Psoas muscle (tissue), 8 donors: ENCODE measurements around the gene NEK10. TPM values are rescaled to one million over a fixed set of nuclear protein-coding genes. Genes with fewer than 3 reads are reported as not detected.

ENCODE experiments used
- ATAC-seq, 4 donors: fragments of 200-7000 bp; cut with Tn5 transposase; one replicate each; pipeline ENCODE4 v1.9.1; 2020; ENCODE audit warnings: moderate library complexity in 3 of 4, mild to moderate bottlenecking in 2 of 4
- DNase-seq, 2 donors: peaks; one replicate each; pipeline ENCODE4 v3.0.0-alpha.2; 2020
- H3K27ac ChIP-seq: fragments of 200-600 bp; one replicate; pipeline ENCODE4 v1.8.0; 2022
- H3K27me3 ChIP-seq, 3 donors: fragments of 200-600 bp in 1 of 3; one replicate each; pipeline versions ENCODE4 v1.6.1 to v1.8.0; 2013 to 2022; ENCODE audit warnings: low read length in 2 of 3, mild to moderate bottlenecking in 2 of 3, moderate library complexity in 1 of 3; ENCODE audit not compliant: insufficient read depth in 3 of 3
- H3K36me3 ChIP-seq, 2 donors: fragments of 200-600 bp in 1 of 2; one replicate each; pipeline versions ENCODE4 v1.6.1 to v1.8.0; 2013 to 2022; ENCODE audit warnings: low read depth in 1 of 2, mild to moderate bottlenecking in 1 of 2, moderate library complexity in 1 of 2; ENCODE audit not compliant: insufficient read depth in 1 of 2
- H3K4me1 ChIP-seq: fragments of 200-600 bp; one replicate; pipeline ENCODE4 v1.8.0; 2022
- H3K4me3 ChIP-seq: fragments of 200-600 bp; one replicate; pipeline ENCODE4 v1.8.0; 2022; ENCODE audit warnings: mild to moderate bottlenecking
- H3K9me3 ChIP-seq: fragments of 200-600 bp; one replicate; pipeline ENCODE4 v1.8.0; 2022
- CTCF ChIP-seq: fragments of 200-600 bp; IDR thresholded peaks from one replicate; pipeline ENCODE4 v1.8.0; 2022; ENCODE audit warnings: antibody characterized with exemption
- WGBS, 3 donors: extraction: QIAGEN DNeasy Blood & Tissue Kit; methylation state at CpG; one replicate each; pipeline versions ENCODE4 v1.1.6 to v1.1.7; 2013; 5-methylcytosine and 5-hydroxymethylcytosine counted together
- intact Hi-C, 2 donors: fragments of 100-400 bp; cut with DNase I; formaldehyde crosslinking; loops; one replicate each; pipeline versions ENCODE4 v1.11.0 to v1.14.2; 2022
- polyA plus RNA-seq, 3 donors: library from polyadenylated mRNA; stranded (reverse); fragments of 200-250 nt; gene quantifications; one replicate each; pipeline ENCODE4 v1.2.3, GENCODE V29; 2013
- total RNA-seq, 4 donors: library from RNA; stranded (reverse); fragmentation: NEBNext Ultra II Directional in 2 of 4; extraction: Animal tissue kit (Norgen Biotek cat#: 25700) in 2 of 4; gene quantifications; one replicate each; pipeline versions ENCODE4 v1.2.1 to v1.2.4, GENCODE V29; 2021 to 2023
- donor health status: healthy with polysubstance abuse.
- donor health status: DM: no; HTN: no; CAD: no; lungs with moderate emphysema.
- donor health status: Bipolar disorder and iron deficiency.
- donor health status: healthy.
- donor health status: DM: yes; HTN: yes; CAD: no.
- donor health status: DM: no; HTN: no; CAD: no.
- donor health status: DM: no; HTN: no; CAD: no.
- donor health status: DM: yes; HTN: yes; CAD: no.

The NEK10 gene
- total and polyA plus RNA-seq, 7 donors, result 0.44 to 16.6 (median 5.0) TPM

GRCh38 chr3:27281671-27282150 is 87.5 kb downstream of the NEK10 start:
- 94 to 97% (median 94%) methylated on average over 2 of the region's 2 CpGs for WGBS, 3 donors

DNA sequence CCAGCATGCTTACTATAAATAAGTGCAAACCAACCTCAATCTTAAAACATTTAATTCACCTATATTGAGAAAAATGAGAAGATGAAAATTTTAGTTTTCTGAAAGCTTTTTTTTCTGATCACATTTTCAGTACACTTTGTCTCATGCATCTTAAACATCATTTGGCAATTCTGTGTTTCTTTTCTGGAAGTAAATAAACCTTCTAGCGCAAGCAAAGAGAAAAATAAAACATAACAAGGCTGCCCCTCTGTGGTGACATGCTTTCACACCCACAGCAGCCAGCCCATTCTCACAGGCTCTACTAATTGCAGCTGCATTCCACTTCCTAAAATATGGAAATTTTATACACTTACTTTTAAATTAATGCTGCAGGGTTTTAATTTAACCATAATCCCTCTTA is 90.1 kb downstream of the NEK10 start:
- no peaks in the 10 kb centered on the region for H3K27me3 ChIP-seq
- ATAC-seq (no peak), DNase-seq (no peak)
- no peaks in the 10 kb centered on the region for H3K9me3 ChIP-seq
- no peak overlapping the region for H3K27ac ChIP-seq
- H3K36me3 ChIP-seq, result peaks cover 0 to 2% of the 10 kb centered on the region in 2 donors
- no peaks in the 10 kb centered on the region for H3K4me1 ChIP-seq
- WGBS, 3 donors, result 40 to 61% (median 46%) methylated on average over 1 of the region's 1 CpG
- no peak overlapping the region for H3K4me3 ChIP-seq
- intact Hi-C loops, result loop anchor here in 1 of 2 donors (2.0 kb wide), 1 partner anchor 144 kb away; no protein-coding TSS in a partner anchor
- peak; percentile 39 for TF ChIP-seq CTCF

More at GRCh38 chr3:27281671-27282150, 87.5 kb downstream of the NEK10 start:
- DNase-seq, result no peak
- Histone ChIP-seq H3K9me3 (no peaks in the 10 kb centered on the region), H3K4me3 (no peak overlapping the region), H3K27me3 (no peaks in the 10 kb centered on the region), H3K36me3 (peaks cover 0 to 10% of the 10 kb centered on the region in 2 donors), H3K4me1 (no peaks in the 10 kb centered on the region), H3K27ac (no peak overlapping the region)
- no peak for ATAC-seq
- no peak for TF ChIP-seq CTCF
- intact Hi-C loops, result no loop called here

DNA sequence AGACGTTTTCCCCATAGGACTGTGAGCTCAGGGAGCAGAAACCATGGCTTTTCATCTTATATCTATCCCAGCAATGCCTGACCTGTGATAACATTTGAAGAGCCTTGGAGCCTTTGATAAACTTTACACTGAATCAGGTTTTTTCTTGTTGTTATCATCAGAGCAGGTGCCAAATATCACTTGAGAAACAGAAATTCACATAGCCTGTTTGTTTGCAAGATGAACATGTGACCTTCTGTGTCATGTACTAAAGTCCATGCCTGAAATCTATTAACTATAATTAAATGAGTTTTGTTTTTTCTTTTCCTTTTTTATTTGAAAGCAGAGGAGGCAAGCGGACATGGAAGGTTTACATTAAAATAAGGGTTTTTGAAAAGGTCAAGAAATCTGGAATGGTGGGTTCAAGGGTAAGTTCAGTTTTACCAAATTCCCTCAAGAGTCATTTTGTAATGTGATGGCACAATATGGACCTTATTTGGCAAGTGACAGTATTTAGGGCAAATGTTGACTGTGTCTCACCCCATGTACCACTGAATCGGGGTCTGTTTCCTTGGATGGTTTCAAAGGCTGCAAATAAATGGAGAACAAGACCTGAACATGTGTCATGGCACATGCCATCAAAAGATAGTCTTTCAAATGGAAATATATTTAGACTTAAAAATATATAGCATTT is 90.7 kb downstream of the NEK10 start:
- Histone ChIP-seq H3K27ac (no peak overlapping the region), H3K4me1 (no peaks in the 10 kb centered on the region), H3K9me3 (no peaks in the 10 kb centered on the region), H3K27me3 (no peaks in the 10 kb centered on the region), H3K36me3 (no peaks in the 10 kb centered on the region), H3K4me3 (no peak overlapping the region)
- DNase-seq (no peak), ATAC-seq (no peak)
- TF ChIP-seq CTCF, result no peak
- 67 to 86% (median 71%) methylated on average over 3 of the region's 3 CpGs for WGBS, 3 donors
- intact Hi-C loops, result loop anchor here in 1 of 2 donors (2.0 kb wide), 1 partner anchor 144 kb away; no protein-coding TSS in a partner anchor

- DNase-seq (no peak), ATAC-seq (no peak)
- Histone ChIP-seq H3K4me3 (no peak overlapping the region), H3K27ac (no peak overlapping the region), H3K9me3 (no peaks in the 10 kb centered on the region), H3K27me3 (no peaks in the 10 kb centered on the region), H3K4me1 (no peaks in the 10 kb centered on the region), H3K36me3 (no peaks in the 10 kb centered on the region)
- intact Hi-C loops, result no loop called here
- WGBS, 3 donors, result 89 to 95% (median 95%) methylated on average over 5 of the region's 5 CpGs
- no peak for TF ChIP-seq CTCF
Observed at GRCh38 chr3:27275441-27275990, 93.7 kb downstream of the NEK10 start.
